ENCODE measurements around the gene NHSL2. TPM values are rescaled to one million over a fixed set of nuclear protein-coding genes. Genes with fewer than 3 reads are reported as not detected.
"Not testable (repeated sequence)": the region's sequence is repeated elsewhere in the genome, so short reads cannot be mapped to it uniquely, and the experiment has no call there.

The NHSL2 gene
- total RNA-seq, 2 donors from 2014 or later = 1.0 to 4.1 TPM

DNA sequence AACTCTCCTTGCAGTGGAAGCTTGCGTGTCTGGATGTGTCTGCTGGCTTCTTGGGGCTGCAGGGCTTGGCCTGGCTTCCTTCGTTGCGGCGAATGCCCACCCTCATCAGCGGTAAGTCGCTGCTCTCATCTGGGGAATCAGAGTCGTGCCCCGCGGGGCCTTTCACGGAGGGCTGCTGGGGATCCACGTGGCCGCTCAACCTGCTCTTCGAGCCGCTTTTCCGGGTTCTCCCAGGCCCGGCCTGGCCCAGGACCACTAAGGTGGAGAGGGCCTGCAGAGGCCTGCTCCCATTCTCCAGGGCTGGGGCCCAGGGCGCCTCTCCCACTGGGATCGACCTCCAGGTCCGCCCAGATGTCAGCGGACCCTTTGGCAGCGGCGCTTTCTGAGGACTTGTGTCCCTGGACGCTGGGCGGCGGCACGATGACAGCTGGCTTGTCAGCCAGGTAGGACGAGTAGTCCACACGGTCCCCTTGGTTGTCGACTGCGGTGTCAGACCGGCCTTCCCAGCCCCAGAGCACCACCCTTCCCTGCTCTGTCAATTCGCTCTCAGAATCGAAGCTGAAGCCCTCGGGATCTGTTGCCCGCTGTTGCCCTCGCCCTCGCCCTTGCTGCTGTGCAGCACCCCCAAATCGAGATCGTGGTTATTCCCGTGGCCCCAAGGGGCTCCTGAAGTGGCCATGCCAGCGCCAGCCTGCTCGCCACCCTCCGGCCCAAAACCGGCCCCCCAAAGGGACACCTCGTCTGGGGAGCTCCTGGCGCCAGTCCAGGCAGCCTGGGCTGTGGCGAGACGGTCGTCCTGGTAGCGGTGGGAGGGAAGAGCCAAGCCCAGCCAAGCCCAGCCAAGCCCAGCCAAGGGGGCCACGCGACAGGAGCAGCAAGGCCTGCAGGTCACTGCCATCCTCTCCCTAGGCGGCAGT is 37.8 kb upstream of the NHSL2 start:
- TF ChIP-seq, protein P1, sequence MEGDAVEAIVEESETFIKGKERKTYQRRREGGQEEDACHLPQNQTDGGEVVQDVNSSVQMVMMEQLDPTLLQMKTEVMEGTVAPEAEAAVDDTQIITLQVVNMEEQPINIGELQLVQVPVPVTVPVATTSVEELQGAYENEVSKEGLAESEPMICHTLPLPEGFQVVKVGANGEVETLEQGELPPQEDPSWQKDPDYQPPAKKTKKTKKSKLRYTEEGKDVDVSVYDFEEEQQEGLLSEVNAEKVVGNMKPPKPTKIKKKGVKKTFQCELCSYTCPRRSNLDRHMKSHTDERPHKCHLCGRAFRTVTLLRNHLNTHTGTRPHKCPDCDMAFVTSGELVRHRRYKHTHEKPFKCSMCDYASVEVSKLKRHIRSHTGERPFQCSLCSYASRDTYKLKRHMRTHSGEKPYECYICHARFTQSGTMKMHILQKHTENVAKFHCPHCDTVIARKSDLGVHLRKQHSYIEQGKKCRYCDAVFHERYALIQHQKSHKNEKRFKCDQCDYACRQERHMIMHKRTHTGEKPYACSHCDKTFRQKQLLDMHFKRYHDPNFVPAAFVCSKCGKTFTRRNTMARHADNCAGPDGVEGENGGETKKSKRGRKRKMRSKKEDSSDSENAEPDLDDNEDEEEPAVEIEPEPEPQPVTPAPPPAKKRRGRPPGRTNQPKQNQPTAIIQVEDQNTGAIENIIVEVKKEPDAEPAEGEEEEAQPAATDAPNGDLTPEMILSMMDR (IDR thresholded peaks at IDR 0.05) = no peak
- intact Hi-C loops (cut with DNase I) = no loop called here
- Histone ChIP-seq H3K4me3 (no peak overlapping the region), H3K36me3 (no peaks in the 10 kb centered on the region), H3K9me3 (no peaks in the 10 kb centered on the region), H3K27me3 (no peaks in the 10 kb centered on the region), H3K9ac (ENCODE audit: low read depth in 2 of 2, low read length in 2 of 2) (no peak overlapping the region), H3K4me1 (no peaks in the 10 kb centered on the region), H3K27ac (no peak overlapping the region)
- no peak for DNase-seq

DNA sequence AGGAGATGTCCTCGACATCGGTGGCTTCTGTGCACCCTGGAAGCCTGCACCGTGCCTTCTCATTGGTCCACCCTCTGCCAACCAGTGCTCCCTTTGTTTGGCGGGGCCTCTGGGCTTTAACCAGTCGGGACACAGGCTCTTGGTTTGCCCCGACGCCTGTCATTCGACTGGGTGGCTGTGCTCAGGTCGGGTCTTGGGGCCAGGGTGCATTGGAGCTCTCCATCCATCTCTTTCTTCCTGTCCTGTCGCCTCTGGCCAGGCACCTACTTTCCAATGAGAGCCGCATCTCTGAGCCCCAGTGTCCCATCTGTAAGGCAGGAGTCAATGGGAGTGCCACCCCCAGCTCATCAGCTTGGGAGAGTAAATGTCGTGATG is 37.2 kb upstream of the NHSL2 start:
- Histone ChIP-seq H3K4me3 (no peak overlapping the region), H3K4me1 (no peaks in the 10 kb centered on the region), H3K27me3 (no peaks in the 10 kb centered on the region), H3K9me3 (no peaks in the 10 kb centered on the region), H3K36me3 (no peaks in the 10 kb centered on the region), H3K9ac (ENCODE audit: low read depth in 2 of 2, low read length in 2 of 2) (no peak overlapping the region), H3K27ac (no peak overlapping the region)
- DNase-seq = no peak
- intact Hi-C loops (cut with DNase I) = no loop called here
- TF ChIP-seq, protein P1 (IDR thresholded peaks at IDR 0.05) = no peak

DNA sequence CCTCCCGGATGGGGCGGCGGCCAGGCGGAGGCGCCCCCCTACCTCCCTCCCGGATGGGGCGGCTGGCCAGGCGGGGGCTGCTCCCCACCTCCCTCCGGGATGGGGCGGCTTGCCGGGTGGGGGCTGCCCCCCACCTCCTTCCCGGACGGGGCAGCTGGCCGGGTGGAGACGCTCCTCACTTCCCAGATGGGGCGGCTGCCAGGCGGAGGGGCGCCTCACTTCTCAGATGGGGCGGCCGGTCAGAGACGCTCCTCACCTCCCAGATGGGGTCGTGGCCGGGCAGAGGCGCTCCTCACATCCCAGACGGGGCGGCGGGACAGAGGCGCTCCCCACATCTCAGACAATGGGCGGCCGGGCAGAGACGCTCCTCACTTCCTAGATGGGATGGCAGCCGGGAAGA is 33.8 kb upstream of the NHSL2 start:
- H3K9ac ChIP-seq (ENCODE audit: low read depth in 2 of 2, low read length in 2 of 2); H3K9me3 ChIP-seq; H3K36me3 ChIP-seq; DNase-seq; H3K27me3 ChIP-seq; H3K4me3 ChIP-seq; intact Hi-C loops (cut with DNase I); H3K27ac ChIP-seq; H3K4me1 ChIP-seq: not testable (repeated sequence)

DNA sequence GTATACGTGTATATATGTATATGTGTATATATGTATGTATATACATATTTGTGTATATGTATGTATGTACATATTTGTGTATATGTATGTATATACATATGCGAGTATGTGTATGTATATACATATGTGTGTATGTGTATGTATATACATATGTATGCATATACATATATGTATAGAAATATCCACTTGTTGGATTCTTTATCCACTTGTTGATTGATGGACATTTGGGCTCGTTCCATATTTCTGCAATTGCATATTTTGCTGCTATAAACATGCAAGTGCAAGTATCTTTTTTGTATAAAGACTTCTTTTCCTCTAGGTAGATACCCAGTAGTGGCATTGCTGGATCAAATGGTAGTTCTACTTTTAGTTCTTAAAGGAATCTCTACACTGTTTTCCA is 25.5 kb upstream of the NHSL2 start:
- Histone ChIP-seq H3K9me3 (no peaks in the 10 kb centered on the region), H3K36me3 (no peaks in the 10 kb centered on the region), H3K4me3 (no peak overlapping the region), H3K27me3 (peaks cover 2% of the 10 kb centered on the region), H3K9ac (ENCODE audit: low read depth in 2 of 2, low read length in 2 of 2) (no peak overlapping the region), H3K27ac (no peak overlapping the region), H3K4me1 (no peaks in the 10 kb centered on the region)
- intact Hi-C loops (cut with DNase I) = no loop called here
- no peak for DNase-seq
- TF ChIP-seq, protein P1 (IDR thresholded peaks at IDR 0.05) = no peak

DNA sequence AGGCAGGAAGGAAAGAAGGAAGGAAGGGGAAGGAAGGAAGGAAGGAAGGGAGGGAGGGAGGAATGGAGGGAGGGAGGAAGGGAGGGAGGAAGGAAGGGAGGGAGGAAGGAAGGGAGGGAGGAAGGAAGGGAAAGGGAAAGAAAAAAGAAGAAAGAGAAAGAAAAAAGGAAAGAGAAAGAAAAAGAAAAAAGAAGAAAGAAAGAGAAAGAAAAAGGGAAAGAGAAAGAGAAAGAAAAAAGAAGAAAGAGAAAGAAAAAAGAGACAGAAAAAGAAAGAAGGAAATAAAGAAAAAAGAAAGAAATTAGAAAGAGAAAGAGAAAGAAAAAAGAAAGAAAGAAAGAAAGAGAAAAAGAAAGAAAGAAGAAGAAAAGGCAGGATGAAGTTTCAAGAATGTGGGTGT is 15.0 kb upstream of the NHSL2 start:
- H3K4me3 ChIP-seq = no peak overlapping the region
- no peaks in the 10 kb centered on the region for H3K27me3 ChIP-seq
- intact Hi-C loops (cut with DNase I) = no loop called here
- H3K9ac ChIP-seq (ENCODE audit: low read depth in 2 of 2, low read length in 2 of 2) = no peak overlapping the region
- no peak overlapping the region for H3K27ac ChIP-seq
- TF ChIP-seq, protein P1 (IDR thresholded peaks at IDR 0.05) = no peak
- no peak for DNase-seq
- H3K36me3 ChIP-seq = no peaks in the 10 kb centered on the region
- H3K4me1 ChIP-seq = no peaks in the 10 kb centered on the region
- H3K9me3 ChIP-seq = no peaks in the 10 kb centered on the region

DNA sequence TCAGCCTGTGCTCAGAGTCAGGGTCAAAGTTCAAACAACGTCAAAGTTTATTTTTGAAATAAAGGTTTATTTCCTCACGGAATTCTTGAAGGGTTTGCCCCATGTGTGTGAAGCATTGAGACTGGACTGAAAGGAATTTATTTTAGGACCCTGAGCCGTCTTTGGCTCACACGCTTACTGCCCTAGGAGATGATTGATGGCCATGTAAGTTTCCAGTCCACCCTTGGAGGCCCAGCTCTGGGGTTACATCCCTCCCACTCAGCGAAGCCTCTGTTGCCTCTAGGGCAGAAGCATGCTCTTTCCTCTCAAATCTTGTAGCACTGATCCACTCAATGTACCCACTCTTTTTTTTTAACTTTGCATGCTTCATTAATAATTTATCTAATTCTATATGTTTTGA is 4.5 kb upstream of the NHSL2 start:
- TF ChIP-seq, protein P1 (IDR thresholded peaks at IDR 0.05) = no peak
- H3K9me3 ChIP-seq = no peaks in the 10 kb centered on the region
- no peak overlapping the region for H3K4me3 ChIP-seq
- H3K4me1 ChIP-seq = no peaks in the 10 kb centered on the region
- no peak overlapping the region for H3K27ac ChIP-seq
- no peak overlapping the region for H3K9ac ChIP-seq (ENCODE audit: low read depth in 2 of 2, low read length in 2 of 2)
- H3K36me3 ChIP-seq = no peaks in the 10 kb centered on the region
- peaks cover 18% of the 10 kb centered on the region for H3K27me3 ChIP-seq
- intact Hi-C loops (cut with DNase I) = no loop called here
- no peak for DNase-seq
